HepG2 (cell line): Measurements from ENCODE around the gene ZNF316. TPM values are rescaled to one million over a fixed set of nuclear protein-coding genes. Genes with fewer than 3 reads are reported as not detected.
A peak's percentile ranks its signal among the peaks of the same experiment; 100 is the strongest.

ENCODE experiments used
- AGO1 ChIP-seq: fragments of 200-400 bp; formaldehyde crosslinking; IDR thresholded peaks from 2 replicates; pipeline ENCODE4 v1.6.1; 2017; ENCODE audit warnings: mild to moderate bottlenecking, low read depth, low read length, moderate library complexity; ENCODE audit not compliant: poor library complexity, severe bottlenecking
- GRHL1 ChIP-seq: sonication (generic); formaldehyde crosslinking; conservative IDR thresholded peaks from 2 replicates; pipeline ENCODE4 v1.8.0; 2022; ENCODE audit warnings: missing genetic modification reagents
- JDP2 ChIP-seq: sonication (generic); formaldehyde crosslinking; IDR thresholded peaks from 2 replicates; pipeline ENCODE4 v1.8.1; 2022; ENCODE audit warnings: missing genetic modification reagents, borderline replicate concordance
- MXD4 ChIP-seq: IDR thresholded peaks from 2 replicates; pipeline ENCODE4 v1.6.1; 2016; ENCODE audit warnings: mild to moderate bottlenecking, missing biosample characterization, missing genetic modification reagents
- NFYB ChIP-seq: sonication (generic); formaldehyde crosslinking; IDR thresholded peaks from 2 replicates; pipeline ENCODE4 v1.4.0; 2020; ENCODE audit warnings: missing genetic modification reagents
- PAX8 ChIP-seq: sonication (generic); formaldehyde crosslinking; IDR thresholded peaks from 2 replicates; pipeline ENCODE4 v1.8.0; 2022; ENCODE audit warnings: mild to moderate bottlenecking, missing genetic modification reagents, borderline replicate concordance
- RNF219 ChIP-seq: sonication (generic); formaldehyde crosslinking; IDR thresholded peaks from 2 replicates; pipeline ENCODE4 v1.5.0; 2020; ENCODE audit warnings: mild to moderate bottlenecking, missing genetic modification reagents
- SKI ChIP-seq: fragments of 450-650 bp; IDR thresholded peaks from one replicate; pipeline ENCODE4 v1.6.1; 2018; ENCODE audit warnings: mild to moderate bottlenecking; ENCODE audit not compliant: partially characterized antibody
- ZBTB3 ChIP-seq: sonication (generic); formaldehyde crosslinking; IDR thresholded peaks from 2 replicates; pipeline ENCODE4 v1.4.0; 2020; ENCODE audit warnings: low read depth, mild to moderate bottlenecking, moderate library complexity, missing genetic modification reagents, borderline replicate concordance
- ZFY ChIP-seq: sonication (generic); formaldehyde crosslinking; IDR thresholded peaks from 2 replicates; pipeline ENCODE4 v1.4.0; 2020; ENCODE audit warnings: missing genetic modification reagents
- ZNF101 ChIP-seq: sonication (generic); formaldehyde crosslinking; IDR thresholded peaks from 2 replicates; pipeline ENCODE4 v1.4.0; 2020; ENCODE audit warnings: mild to moderate bottlenecking, low read depth, missing genetic modification reagents, borderline replicate concordance
- ZNF503 ChIP-seq: sonication (generic); formaldehyde crosslinking; IDR thresholded peaks from 2 replicates; pipeline ENCODE4 v1.4.0; 2020; ENCODE audit warnings: missing genetic modification reagents
- polyA plus RNA-seq, 8 experiments: library from polyadenylated mRNA; depleted of rRNA in 3 of 8; stranded (reverse) in 7 of 8; unstranded in 1 of 8; fragments of >200 nt; fragmentation: Illumina TruSeq in 4 of 8; extraction: Trizol in 4 of 8; gene quantifications; 2 replicates each; pipeline versions ENCODE4 v1.2.1 to v1.2.3, GENCODE V29; 2011 to 2016; ENCODE audit warnings: low read depth in 4 of 8, missing spikeins in 1 of 8, mixed read lengths in 1 of 8; ENCODE audit not compliant: insufficient read depth in 1 of 8
- total RNA-seq, 5 experiments: library from RNA; depleted of rRNA; stranded (reverse); fragments of >200 nt; fragmentation: Illumina TruSeq; extraction: Trizol; gene quantifications; 2 replicates each; pipeline ENCODE4 v1.2.3, GENCODE V29; 2016; ENCODE audit warnings: low read depth in 1 of 5
- TF ChIP-seq, protein P1 (sequence below): sonication (generic); formaldehyde crosslinking; IDR thresholded peaks from 2 replicates; pipeline ENCODE4 v1.5.1; 2020; ENCODE audit warnings: mild to moderate bottlenecking, missing genetic modification reagents, moderate library complexity
- TF ChIP-seq, protein P2 (sequence below): IDR thresholded peaks from 2 replicates; pipeline ENCODE4 v1.6.1; 2016; ENCODE audit warnings: low read depth

ZNF316 gene
- total and polyA plus RNA-seq, 2 of the 13 experiments (the other 11 are each of a cell fraction or from before 2014, with no cell fraction given): 4.3 to 9.9 TPM

- TF ChIP-seq PAX8 (no peak), ZNF503 (CRISPR knock-in tag) (no peak), SKI (peak; percentile 55), GRHL1 (CRISPR knock-in tag) (no peak), MXD4 (CRISPR knock-in tag) (0 out of 2 replicates have a peak, but pooled peaks have one; percentile 19), NFYB (no peak), JDP2 (CRISPR knock-in tag) (no peak), AGO1 (peak; percentile 95), ZNF101 (no peak), RNF219 (CRISPR knock-in tag) (no peak), ZBTB3 (CRISPR knock-in tag) (no peak), ZFY (CRISPR knock-in tag) (peak; percentile 97)
- TF ChIP-seq, protein P1, sequence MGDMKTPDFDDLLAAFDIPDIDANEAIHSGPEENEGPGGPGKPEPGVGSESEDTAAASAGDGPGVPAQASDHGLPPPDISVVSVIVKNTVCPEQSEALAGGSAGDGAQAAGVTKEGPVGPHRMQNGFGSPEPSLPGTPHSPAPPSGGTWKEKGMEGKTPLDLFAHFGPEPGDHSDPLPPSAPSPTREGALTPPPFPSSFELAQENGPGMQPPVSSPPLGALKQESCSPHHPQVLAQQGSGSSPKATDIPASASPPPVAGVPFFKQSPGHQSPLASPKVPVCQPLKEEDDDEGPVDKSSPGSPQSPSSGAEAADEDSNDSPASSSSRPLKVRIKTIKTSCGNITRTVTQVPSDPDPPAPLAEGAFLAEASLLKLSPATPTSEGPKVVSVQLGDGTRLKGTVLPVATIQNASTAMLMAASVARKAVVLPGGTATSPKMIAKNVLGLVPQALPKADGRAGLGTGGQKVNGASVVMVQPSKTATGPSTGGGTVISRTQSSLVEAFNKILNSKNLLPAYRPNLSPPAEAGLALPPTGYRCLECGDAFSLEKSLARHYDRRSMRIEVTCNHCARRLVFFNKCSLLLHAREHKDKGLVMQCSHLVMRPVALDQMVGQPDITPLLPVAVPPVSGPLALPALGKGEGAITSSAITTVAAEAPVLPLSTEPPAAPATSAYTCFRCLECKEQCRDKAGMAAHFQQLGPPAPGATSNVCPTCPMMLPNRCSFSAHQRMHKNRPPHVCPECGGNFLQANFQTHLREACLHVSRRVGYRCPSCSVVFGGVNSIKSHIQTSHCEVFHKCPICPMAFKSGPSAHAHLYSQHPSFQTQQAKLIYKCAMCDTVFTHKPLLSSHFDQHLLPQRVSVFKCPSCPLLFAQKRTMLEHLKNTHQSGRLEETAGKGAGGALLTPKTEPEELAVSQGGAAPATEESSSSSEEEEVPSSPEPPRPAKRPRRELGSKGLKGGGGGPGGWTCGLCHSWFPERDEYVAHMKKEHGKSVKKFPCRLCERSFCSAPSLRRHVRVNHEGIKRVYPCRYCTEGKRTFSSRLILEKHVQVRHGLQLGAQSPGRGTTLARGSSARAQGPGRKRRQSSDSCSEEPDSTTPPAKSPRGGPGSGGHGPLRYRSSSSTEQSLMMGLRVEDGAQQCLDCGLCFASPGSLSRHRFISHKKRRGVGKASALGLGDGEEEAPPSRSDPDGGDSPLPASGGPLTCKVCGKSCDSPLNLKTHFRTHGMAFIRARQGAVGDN (CRISPR knock-in tag): peak; percentile 70
- TF ChIP-seq, protein P2, sequence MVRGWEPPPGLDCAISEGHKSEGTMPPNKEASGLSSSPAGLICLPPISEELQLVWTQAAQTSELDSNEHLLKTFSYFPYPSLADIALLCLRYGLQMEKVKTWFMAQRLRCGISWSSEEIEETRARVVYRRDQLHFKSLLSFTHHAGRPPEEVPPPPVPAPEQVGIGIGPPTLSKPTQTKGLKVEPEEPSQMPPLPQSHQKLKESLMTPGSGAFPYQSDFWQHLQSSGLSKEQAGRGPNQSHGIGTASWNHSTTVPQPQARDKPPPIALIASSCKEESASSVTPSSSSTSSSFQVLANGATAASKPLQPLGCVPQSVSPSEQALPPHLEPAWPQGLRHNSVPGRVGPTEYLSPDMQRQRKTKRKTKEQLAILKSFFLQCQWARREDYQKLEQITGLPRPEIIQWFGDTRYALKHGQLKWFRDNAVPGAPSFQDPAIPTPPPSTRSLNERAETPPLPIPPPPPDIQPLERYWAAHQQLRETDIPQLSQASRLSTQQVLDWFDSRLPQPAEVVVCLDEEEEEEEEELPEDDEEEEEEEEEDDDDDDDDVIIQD (CRISPR knock-in tag): no peak
Observed at GRCh38 chr7:6589829-6590644, 47.1 kb upstream of the ZNF316 start, which contains the start of gene INTS15 (continued).
